ENCODE results near the gene FUT8. TPM values are rescaled to one million over a fixed set of nuclear protein-coding genes. Genes with fewer than 3 reads are reported as not detected.

The FUT8 gene
- total RNA-seq, 1 donor from 2014 or later = 10.1 TPM

GRCh38 chr14:65558363-65558762 lies 145.8 kb downstream of the FUT8 start:
- ATAC-seq = no peak

DNA sequence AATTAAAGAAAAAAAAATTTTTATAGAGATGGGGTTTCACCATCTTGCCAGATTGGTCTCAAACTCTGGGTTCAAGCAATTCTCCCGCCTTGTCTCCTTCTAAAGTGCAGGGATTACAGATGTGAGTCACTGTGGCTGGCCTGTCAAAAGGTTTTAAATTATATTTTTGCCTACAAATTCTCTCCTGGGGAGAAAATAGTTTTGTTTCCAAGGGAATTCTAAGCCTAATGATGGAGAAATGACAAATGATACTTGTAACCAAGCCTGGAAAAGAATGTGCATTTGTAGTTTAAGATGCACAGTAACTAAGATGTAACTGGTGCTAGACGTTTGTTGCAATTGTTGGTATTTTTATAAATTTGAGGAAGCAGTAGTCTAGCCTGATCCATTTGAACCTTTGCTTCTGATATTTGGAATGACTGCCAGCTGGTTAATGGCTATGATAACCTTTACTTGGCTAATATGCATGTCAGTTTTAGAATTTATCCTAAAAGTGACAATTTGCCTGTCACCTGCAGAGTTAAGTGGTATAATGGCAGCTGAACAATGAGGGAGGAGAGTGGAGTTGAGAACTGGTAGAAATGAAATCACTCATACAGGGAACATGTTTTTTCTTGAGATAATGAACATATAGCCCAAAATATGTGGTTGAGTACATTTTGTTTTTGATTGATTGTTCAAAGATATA lies 148.0 kb downstream of the FUT8 start:
- ATAC-seq = no peak

- ATAC-seq = no peak
Measured at GRCh38 chr14:65564370-65564769, 151.8 kb downstream of the FUT8 start.

DNA sequence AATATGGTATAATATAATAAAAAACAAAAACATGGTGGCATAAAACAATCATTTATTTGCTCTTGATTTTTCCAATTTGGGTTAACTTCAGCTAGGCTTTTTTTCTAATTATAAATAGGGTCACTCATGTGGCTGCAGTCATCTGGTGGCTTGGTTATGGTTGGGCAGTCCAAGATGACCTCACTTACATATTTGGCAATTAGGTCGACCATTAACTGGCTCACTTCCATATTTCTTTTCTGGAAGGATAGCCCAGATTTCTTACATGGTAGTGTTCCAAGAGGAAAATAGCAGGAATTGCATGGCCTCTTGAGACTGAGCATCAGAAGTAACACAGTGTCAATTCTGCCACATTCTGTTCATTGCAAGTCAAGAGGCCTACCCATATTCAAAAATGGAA lies 153.4 kb downstream of the FUT8 start:
- no peak for ATAC-seq

DNA sequence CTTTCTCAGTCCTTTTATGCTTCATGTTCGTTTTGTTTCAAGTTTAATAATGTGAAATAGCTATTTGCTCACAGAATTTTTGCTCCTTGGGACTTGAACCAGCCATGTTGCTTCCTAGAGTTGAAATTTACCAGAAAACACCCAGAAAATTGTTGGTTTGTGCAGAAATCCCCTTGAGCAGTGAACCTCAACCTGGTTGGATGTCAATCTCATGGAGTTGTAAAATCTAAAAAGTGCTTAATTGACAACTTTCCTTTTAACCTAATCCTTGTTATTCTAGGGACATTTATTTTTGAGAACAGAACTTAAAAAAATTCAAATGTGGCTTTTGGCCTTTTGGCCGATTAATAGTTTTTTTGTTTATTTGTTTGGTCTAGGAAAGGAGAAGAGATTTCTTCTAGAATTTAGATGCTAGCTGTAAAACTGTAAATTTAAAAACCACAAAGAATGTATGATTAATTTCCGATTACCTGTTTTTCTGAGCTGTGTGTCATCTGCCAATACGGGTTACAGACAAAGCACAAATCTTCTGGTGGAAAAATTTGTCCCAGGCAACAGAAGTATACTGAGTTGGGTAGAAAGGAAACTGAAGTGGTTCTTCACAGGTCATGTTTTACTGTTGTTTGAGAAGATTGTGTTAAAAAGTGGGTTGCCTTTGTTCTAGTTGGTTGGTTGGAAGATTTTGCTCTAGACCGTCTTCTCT lies 154.4 kb downstream of the FUT8 start:
- no peak for ATAC-seq

DNA sequence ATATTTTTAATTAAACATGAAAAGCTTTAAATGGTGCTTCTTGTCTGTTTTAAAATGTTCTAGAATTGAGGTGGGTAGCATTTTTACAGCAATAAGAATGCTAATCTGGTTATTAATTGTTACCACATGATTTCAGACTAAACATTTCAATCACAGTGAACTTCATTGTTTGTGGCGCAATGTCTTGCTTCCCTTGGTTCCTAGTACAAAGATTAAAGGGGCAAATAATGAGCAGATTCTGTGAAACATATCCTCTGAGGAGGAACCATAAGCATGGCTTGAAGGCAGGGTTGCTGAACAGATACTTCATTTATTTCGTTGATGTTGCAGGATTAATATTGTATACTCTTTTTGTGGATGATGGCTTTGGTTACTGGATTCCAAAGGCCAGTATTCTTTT lies 162.1 kb downstream of the FUT8 start:
- no peak for ATAC-seq

- ATAC-seq = no peak
Measured at GRCh38 chr14:65575389-65575788, 162.9 kb downstream of the FUT8 start.

GRCh38 chr14:65580973-65581372 lies 168.4 kb downstream of the FUT8 start:
- ATAC-seq = no peak

GRCh38 chr14:65581378-65581777 lies 168.8 kb downstream of the FUT8 start:
- ATAC-seq = no peak

DNA sequence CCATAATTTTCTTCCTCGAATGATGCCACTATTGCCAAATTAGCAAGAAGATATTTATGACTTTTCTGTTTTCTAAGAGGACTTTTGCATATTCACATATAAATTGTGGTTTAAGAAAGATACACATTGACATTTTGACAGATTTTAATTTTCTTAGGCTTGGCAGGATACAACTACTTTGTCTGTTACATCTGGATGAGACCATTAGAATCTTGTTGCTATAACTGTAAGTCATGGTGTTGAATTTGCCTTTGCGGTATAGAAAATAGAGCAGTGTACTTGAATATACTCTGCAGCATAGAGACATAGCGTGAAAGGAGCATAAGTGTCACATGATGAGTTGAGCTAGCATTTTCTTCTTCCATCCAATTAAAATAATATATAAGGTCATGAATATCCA lies 169.3 kb downstream of the FUT8 start:
- no peak for ATAC-seq

GRCh38 chr14:65585216-65585615 lies 172.7 kb downstream of the FUT8 start:
- ATAC-seq = no peak

DNA sequence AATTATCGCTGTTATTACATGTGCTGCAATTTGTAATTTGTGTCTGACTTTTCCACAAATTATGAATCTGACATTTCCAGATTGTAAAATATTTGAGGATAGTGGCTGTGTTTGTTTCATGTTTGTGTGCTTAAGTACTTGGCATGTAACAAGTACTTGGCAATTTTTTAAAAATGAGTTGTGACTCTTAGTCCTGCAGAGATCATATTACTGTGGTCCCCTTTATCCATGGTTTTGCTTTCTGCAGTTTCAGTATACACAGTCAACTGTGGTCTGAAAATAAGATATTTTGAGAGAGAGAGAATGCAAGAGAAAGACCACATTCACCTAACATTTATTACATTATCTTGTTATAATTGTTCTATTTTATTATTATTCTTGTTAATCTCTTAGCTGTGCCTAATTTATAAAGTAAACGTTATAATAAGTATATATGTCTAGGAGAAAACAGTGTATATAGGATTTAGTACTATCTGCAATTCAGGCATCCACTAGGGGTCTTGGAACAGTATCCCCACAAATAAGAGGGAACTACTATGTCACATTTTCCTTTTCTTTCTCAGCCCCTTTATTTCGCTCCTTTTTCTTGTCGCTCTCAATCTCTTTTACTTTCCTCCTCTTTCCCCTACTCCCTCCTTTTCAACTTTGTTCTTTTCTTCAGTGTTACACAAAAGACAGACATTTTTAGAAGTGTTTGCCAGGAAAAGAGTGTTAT lies 176.1 kb downstream of the FUT8 start:
- no peak for ATAC-seq

DNA sequence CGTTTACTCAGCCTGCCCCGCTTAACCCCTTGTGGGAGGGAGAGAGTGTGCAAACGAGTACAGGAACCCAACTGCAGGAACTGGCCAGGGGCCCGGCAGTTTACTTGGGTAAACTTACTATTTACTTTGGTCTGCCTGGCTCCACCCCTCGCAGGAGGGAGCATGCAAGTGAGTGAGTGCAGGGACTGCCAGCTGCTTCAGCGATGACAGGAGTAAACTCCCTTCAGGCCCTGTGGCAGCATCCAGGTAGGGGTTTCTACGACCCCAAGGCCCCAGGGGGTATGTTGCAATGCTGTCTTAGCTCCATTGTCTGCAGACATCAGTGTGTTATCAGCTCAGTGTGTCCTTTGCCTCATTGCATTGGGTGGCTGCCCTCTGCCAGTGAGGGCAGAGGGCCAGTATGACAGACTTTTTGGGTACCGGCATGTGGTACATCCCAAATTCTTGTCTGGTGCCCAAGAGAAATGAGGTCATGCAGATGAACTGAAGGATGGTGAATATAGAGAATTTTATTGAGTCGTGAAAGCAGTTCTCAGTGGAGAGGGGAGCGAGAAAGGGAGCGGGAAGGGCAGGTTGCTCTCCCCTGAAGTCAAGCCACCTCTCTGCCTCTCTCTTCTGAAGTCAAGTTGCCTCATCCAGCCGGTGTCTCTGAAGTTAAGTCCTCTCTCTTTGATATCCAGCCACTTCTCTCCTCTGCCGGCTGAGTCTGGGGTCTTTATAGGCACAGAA lies 181.8 kb downstream of the FUT8 start:
- ATAC-seq = no peak

DNA sequence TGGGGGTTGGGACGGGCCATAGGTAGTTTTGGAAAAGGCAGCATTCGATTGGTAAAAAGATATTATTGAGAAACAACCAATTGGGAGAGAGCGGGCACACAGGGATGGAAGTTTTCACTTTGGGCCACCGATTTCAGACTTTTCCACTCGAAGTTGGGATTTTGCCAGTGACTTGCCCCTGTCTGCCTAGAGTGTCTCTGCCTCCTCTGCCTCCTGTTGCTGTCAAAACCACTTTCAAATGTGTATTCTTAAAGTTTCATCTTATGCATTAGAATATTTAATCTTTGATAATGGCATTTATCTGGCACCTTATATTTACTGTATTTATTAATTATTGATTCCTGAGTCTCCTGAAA lies 182.3 kb downstream of the FUT8 start:
- ATAC-seq = no peak

- no peak for ATAC-seq
Measured at GRCh38 chr14:65599375-65599774, 186.8 kb downstream of the FUT8 start.

DNA sequence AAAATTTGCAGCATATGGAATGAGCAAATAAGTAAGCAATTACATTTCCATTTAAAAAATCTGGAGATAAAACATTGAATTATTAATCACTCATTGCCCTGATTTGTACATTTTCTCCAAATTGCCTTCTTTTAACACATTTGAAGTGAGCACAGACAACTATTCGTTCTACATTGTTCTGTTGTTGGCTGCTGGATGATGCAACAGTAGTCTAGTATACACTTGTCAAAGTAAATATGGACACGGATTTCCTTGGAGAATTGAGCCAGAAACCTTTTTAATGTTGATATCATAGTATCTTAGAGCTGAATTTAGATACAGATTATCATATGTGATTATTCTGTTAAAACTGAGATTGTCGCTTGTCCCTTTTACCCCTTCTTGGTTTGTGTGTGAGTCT lies 188.2 kb downstream of the FUT8 start:
- ATAC-seq = no peak

DNA sequence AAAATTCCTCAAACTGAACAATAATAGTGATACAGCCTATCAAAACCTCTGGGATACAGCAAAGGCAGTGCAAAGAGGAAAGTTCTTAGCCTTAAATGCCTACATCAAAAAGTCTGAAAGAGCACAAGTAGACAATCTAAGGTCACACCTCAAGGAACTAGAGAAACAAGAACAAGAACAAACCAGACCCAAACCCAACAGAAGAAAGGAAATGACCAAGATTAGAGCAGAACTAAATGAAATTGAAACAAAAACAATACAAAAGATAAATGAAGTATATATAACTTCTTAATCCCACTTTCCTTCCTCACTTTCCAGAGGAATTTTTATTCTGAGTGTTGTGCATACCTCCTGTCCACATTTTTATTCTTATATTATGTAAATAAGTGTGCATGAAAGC lies 192.0 kb downstream of the FUT8 start:
- ATAC-seq = no peak

DNA sequence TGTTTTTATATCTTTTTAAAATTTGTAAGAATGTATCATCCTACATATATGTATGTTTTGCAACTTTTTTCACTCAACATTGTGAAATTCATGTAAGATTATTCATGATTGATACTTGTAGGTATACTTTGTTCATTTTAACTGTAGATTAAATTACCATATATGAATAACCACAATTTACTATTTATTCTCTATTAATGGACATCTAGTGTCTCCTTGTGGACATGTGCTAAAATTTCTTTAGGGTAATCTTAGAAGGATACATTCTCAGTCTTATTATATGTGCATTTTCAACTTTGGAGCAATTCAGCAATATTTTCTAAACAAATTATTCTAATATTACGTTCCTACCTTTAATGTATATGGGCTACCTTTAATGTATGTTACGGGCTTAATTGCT lies 192.4 kb downstream of the FUT8 start:
- ATAC-seq = no peak

- ATAC-seq = no peak
Measured at GRCh38 chr14:65606460-65606859, 193.9 kb downstream of the FUT8 start.

- no peak for ATAC-seq
Measured at GRCh38 chr14:65613131-65613650, 200.7 kb downstream of the FUT8 start.

GRCh38 chr14:65618996-65619395 lies 206.5 kb downstream of the FUT8 start:
- ATAC-seq = no peak

DNA sequence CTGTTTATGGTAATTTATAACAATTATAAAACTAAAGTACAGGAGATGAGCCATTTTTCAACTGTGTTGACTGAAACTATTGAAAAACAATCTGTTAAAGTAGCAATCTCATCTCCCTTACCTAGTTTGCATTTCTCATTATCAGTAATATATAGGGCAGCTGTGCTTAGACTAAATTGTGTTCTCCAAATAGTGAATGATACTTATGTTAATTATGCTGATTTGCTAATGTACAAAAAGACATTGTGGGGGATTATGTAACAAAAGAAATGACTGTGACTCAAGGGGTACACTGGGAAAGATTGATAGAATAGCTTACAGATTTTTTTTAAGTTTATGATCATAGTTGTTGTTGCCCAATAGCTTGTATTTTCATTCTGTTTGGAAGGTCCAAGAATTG lies 207.7 kb downstream of the FUT8 start:
- ATAC-seq = no peak

DNA sequence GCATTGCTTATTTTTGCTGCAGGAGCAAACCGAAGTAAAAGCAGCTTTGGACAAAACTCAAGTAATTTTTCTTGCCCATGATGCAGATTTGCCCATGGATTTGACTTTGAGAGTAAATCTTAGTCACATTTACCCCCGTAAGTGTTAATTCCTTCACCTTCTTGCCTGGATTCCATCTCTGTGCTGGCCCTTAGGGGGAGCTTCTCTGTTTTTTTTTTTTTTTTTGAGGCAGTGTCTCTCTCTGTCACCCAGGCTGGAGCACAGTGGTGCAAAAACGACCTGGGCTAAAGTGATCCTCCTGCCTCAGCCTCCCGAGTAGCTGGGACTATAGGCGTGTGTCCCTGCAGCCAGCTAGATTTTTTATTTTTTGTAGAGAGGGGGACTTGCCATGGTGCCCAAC lies 210.2 kb downstream of the FUT8 start:
- ATAC-seq = no peak
